Hematopoietic multipotent progenitor cell treated with erythropoietin and hydrocortisone succinate and interleukin-3 and kit ligand, for 8 days (in vitro differentiated cells): Measurements from ENCODE around the gene GCSAML.
A peak's percentile ranks its signal among the peaks of the same experiment; 100 is the strongest.
"Not testable (repeated sequence)": the region's sequence is repeated elsewhere in the genome, so short reads cannot be mapped to it uniquely, and the experiment has no call there.

Source experiments
- DNase-seq: peaks from one replicate; pipeline ENCODE4 v3.0.0-alpha.2; 2015

The GCSAML gene

GRCh38 chr1:247548769-247549182 is at the start of gene GCSAML:
GCSAML (plus strand) TSS chr1:247549134; CDS start chr1:247549192, 58 bp downstream.
- DNase-seq, result peak; percentile 85

- peak; percentile 11 for DNase-seq
These were observed 48.1 kb upstream of the GCSAML start for GRCh38 chr1:247500865-247501264.

GRCh38 chr1:247506831-247507230 is 42.1 kb upstream of the GCSAML start:
- no peak for DNase-seq

GRCh38 chr1:247517795-247518612 is 30.9 kb upstream of the GCSAML start:
- no peak for DNase-seq

GRCh38 chr1:247518613-247518891 is 30.4 kb upstream of the GCSAML start:
- no peak for DNase-seq

- not testable (repeated sequence) for DNase-seq
These were observed 27.0 kb upstream of the GCSAML start for GRCh38 chr1:247521886-247522285.

- DNase-seq, result peak; percentile 63
These were observed 20.0 kb upstream of the GCSAML start for GRCh38 chr1:247528812-247529474.

- DNase-seq, result no peak
These were observed 19.1 kb upstream of the GCSAML start for GRCh38 chr1:247529771-247530355.

GRCh38 chr1:247530785-247531184 is 18.1 kb upstream of the GCSAML start:
- no peak for DNase-seq

- DNase-seq, result no peak
These were observed 17.0 kb upstream of the GCSAML start for GRCh38 chr1:247531937-247532336.

- peak; percentile 37 for DNase-seq
These were observed 13.5 kb upstream of the GCSAML start for GRCh38 chr1:247535402-247535801.

- no peak for DNase-seq
These were observed 12.6 kb upstream of the GCSAML start, which contains the start of gene OR2C3 for GRCh38 chr1:247536340-247536739. OR2C3 (minus strand) TSS chr1:247536440; CDS start chr1:247532511, 3,929 bp downstream.

- no peak for DNase-seq
These were observed 10.4 kb upstream of the GCSAML start for GRCh38 chr1:247538561-247538960.

GRCh38 chr1:247539215-247539614 is 9.7 kb upstream of the GCSAML start:
- no peak for DNase-seq

GRCh38 chr1:247540581-247540980 is 8.4 kb upstream of the GCSAML start:
- no peak for DNase-seq

- no peak for DNase-seq
These were observed 6.1 kb upstream of the GCSAML start for GRCh38 chr1:247542811-247543210.

- peak; percentile 97 for DNase-seq
These were observed 842 bp upstream of the GCSAML start for GRCh38 chr1:247548092-247548491.

- no peak for DNase-seq
These were observed 2.8 kb downstream of the GCSAML start for GRCh38 chr1:247551721-247552120.

- no peak for DNase-seq
These were observed 3.3 kb downstream of the GCSAML start for GRCh38 chr1:247552231-247552630.

GRCh38 chr1:247557926-247558674 is 9.2 kb downstream of the GCSAML start:
- DNase-seq, result peak; percentile 45

GRCh38 chr1:247561711-247562110 is 12.8 kb downstream of the GCSAML start:
- no peak for DNase-seq

GRCh38 chr1:247562198-247562597 is 13.3 kb downstream of the GCSAML start:
- DNase-seq, result no peak

- DNase-seq, result no peak
These were observed 25.3 kb downstream of the GCSAML start for GRCh38 chr1:247574236-247574635.
